HG03378 (cell line): ENCODE measurements around the gene NAP1L4.
A peak's percentile ranks its signal among the peaks of the same experiment; 100 is the strongest.
"Not testable (repeated sequence)": the region's sequence is repeated elsewhere in the genome, so short reads cannot be mapped to it uniquely, and the experiment has no call there.

ENCODE experiments used
- ATAC-seq: cut with Tn5 transposase; IDR thresholded peaks from one replicate; pipeline ENCODE4 v1.9.1; 2021; ENCODE audit warnings: mild to moderate bottlenecking, moderate library complexity; ENCODE audit not compliant: unreplicated experiment

The NAP1L4 gene

DNA sequence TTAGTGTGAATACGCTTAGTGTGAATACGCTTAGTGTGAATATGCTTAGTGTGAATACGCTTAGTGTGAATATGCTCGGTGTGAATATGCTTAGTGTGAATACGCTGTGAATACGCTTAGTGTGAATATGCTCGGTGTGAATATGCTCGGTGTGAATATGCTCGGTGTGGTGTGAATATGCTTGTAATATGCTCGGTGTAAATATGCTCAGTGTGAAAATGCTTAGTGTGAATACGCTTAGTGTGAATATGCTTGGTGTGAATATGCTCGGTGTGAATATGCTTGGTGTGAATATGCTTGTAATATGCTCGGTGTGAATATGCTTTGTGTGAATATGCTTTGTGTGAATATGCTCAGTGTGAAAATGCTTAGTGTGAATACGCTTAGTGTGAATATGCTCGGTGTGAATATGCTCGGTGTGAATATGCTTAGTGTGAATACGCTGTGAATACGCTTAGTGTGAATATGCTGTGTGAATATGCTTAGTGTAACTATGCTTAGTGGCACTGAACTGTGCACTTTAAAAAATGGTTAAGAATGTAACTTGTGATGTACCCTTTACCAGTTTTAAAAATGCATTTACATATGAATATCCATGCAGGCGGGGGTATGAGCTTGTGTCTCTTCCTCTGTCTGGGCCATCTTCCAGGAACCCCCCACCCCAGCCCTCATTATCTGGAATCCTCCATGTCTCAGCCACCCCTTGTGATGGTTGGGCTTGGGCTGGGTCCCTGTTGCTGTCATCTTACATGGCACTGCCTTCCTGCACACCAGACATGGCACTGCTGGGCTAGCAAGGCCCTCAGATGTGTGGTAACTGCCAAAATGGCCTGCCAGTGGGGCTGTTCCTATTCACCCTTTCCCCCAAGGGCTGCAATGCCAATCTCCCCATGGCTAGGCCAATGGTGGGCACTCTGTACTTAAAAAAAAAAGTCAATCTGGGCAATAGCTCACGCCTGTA is 53.4 kb downstream of the NAP1L4 start:
- not testable (repeated sequence) for ATAC-seq

DNA sequence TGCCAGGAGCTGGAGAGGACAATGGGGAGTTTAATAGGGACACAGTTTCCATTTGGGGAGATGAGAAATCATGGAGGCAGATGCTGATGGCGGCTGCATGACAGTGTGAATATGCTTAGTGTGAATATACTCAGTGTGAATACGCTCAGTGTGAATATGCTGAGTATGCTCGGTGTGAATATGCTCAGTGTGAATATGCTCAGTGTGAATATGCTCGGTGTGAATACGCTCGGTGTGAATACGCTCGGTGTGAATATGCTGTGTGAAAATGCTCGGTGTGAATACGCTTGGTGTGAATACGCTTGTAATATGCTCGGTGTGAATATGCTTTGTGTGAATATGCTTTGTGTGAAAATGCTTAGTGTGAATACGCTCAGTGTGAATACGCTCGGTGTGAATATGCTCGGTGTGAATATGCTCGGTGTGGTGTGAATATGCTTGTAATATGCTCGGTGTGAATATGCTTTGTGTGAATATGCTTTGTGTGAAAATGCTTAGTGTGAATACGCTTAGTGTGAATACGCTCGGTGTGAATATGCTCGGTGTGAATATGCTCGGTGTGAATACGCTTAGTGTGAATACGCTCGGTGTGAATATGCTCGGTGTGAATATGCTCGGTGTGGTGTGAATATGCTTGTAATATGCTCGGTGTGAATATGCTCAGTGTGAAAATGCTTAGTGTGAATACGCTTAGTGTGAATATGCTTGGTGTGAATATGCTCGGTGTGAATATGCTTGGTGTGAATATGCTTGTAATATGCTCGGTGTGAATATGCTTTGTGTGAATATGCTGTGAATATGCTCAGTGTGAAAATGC is 54.3 kb downstream of the NAP1L4 start:
- ATAC-seq: not testable (repeated sequence)

DNA sequence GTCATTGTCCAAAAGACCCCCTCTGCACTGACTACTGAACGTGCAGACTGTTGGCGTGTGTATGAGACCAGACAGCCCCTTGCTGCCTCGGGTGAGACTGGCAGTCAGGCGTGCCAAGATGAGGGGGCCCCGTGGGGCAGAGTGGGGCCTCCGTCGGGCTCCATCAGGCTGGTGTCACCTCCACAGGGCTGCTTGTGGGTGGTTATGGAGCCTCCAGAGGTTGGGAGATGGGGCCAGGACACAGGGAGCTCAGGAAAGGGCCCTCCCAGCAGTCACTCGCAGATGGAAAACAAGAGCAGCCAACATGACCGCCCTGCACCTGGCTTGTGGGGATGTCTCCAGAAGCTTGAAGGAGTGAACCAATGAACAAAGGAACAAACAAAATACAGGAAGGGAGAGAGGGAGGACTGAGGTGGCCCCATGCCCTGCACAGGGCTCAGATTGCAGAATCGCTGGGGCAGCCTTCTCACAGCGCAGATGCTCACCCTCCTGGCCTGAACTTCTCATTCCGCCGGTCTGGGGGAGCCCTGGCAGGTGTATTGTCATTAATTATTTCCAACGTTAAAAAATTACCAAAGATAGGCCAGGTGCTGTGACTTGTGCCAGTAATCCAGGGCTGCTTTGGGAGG is 57.4 kb downstream of the NAP1L4 start:
- no peak for ATAC-seq

DNA sequence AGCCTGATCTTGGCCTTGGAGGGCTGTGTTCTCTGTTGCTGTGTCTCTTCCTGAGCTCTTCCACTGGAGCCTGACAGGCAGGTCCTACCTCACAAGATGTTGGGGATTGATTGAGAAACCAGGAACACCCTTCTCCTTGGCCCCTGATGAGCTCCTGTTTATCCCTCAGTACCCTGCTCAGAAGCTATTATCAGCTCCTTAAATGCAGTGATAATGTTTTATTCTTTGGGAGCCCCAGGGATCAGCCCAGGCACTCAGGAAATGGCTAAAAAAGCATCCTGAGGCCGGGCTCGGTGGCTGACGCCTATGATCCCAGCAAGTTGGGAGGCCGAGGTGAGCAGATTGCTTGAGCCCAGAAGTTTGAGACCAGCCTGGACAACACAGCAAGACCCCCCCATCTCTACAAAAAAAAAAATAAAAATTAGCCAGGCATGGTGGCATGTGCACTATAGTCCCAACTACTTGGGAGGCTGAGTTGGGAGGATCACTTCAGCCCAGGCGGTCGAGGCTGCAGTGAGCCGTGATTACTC is 58.0 kb downstream of the NAP1L4 start:
- no peak for ATAC-seq

DNA sequence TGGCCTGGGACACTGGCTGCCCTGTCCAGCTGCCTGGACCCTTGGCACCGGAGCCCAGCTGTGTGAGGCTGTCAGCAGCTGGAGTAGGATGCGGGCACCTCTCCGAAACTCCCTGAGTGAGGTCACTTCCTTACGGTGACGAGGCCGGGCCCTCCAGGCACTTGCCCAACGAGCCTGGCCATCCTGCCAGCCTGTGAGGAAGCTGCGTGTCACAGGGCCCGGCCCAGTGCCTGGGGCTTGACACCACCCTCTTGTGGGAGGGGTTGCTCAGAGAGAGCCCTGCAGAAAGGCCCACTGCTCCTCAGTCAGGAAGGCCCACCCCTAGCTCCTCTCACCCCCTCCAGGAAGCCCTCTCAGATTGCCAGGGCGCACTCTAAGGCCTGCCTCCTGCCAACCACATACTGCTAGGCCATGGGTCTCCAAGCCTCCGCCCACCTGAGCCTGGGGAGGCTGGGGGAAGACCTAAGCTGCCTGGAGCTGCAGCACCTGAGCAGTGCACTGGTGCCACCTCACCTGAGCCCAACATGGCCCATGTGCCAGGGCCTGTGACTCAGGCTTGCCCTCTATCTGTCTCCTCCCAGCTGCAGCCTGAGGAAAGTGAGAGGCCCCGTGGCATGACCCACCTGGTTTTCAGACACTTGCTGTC is 58.6 kb downstream of the NAP1L4 start:
- ATAC-seq: peak; percentile 39

DNA sequence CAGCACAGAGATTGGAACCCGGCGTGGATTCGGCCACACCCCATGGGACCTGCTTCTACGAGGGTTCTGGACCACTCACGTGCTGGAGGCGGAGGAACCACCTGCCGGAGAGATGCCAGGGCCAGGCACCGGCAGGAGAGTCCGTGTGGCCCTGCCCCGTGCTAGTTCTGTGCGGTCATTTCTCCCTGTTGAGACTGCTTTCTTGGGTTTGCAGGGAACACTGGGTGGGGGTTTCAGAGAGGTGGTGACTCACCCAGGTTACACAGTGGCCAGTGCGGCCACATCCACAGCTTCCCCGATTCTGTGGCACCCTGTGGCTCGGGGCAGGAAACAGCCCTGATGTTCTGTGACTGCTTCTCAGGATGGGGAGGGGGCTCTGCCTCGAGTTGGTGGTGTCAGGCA is 59.3 kb downstream of the NAP1L4 start:
- no peak for ATAC-seq

DNA sequence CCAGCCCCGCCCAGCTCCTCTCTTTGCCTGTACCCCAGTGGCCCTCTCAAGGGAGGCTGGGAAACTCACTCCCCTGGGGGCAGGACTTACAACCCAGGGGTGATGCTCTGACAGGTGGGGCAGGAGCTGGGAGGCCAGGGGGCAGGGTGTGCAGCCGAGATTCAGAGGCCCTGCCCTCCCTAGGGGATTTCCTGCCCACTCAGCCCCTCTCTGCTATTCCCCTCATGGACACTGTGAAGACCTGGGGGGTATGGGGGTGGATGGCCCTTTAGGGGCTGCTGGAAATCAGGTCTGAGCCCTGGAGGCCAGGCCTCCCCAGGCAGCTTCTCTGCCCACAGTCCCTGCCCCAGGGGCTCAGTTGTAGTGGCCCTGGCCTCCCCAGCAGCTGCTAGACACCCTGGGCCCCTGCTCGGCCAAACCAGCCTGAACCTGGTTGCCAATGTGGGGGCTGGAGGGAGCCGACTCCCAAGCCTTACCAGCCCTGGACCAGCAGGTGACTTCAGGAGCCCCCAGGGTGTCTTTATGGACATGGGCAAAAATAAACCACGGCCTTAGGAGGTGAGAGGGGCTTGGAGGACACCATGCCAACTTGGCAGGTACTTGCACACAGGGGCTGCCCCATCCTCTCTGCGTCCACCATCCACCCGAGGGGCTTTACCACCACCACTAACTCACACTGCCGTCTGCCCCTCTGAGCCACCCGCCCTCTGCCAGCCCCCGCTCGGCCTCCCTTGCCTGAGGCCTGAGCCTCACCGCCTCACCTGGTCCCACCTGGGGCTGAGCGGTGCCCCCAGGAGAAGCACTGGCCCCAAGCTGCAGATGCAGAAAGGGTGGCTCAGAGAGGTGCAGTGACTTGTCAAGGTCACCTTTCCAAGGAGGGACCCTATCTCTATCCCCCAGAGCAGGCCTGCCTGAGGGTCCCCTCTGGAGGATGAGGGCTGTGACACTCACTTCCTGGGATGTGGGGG is 60.1 kb downstream of the NAP1L4 start:
- ATAC-seq: no peak

DNA sequence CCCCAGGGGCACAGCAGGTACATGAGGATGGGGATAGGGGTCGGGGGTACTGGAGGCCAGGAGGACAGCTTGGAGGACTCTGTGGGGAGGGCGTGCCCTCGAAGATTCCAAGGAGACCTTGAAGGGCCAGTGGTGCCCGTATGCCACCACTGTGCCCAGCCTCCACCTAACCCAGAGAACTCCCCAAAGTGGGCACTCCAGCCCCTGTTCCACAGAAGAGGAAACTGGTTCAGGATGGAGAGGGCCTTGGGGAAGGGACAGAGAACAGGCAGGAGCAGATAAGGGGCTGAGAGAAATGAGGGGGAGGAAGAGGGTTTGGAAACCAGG is 60.7 kb downstream of the NAP1L4 start:
- ATAC-seq: no peak

DNA sequence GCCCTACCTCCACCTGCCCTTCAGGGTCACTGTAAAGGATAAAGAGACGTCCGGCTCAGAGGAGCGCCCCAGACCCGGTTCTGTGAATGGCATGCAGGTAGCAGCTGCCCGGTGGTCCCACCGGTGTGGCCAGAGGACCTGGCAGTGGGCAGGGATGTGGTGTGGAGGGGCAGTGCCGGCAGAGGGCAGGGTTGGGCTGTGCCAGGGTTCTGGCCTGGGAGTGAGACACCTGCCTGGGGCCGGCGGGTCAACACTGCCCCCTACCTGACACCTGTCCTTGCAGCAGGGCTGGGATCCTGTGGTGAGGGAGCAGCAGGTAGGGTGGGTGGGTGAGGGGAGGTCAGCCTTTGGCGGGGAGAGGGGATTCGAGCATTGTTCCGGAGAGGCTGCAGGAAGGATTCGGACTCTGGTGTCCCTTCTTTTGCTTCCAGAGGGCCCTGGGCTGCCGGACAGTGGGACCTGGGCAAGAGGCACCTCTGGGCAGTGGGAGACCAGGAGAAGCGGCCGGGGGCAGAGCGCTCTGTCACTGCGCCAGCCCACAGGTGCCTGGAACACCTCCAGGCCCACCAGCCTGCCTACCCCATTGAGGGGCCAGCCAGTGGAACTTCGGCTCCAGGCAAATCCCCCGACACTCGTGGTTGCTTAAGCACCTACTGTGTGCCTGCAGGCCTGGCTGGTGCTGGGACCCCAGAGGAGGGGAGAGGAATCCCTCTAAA is 61.3 kb downstream of the NAP1L4 start:
- ATAC-seq: no peak

DNA sequence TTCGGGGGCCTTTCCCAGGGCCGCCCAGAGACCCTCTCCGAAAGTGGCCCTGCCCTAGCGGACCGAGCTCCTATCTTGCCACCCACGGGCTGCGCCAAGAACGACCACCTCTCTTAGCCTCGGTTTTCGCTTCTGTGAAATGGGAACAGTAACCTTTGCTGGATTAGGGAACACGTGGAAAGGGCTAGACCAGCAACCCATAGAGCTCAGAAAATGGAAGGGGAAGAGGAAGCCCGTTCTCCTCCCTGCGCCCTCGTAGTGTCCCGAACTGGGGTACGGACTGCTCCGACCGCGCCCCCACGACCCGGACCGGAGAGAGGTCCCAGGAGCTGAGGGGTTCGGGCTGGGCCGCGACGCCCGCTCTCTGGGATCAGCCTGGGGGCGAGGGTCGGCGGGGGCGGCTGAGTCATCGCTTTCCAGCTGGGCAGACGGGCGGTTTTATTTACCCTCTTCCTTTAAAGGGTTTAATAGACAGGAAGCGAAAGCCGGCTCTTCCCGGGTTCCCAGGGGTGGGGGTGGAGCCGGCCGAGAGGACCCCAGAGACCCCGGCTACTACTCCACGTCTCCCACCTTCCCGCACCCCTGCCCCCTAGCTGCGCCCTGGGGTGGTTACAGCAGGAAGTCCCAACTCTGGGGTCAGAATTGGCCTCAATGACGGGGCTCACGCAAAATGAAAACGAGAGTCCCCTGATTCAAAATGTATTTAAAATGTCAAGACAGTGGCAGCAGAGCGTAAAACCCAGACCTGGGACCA is 62.0 kb downstream of the NAP1L4 start:
- no peak for ATAC-seq

DNA sequence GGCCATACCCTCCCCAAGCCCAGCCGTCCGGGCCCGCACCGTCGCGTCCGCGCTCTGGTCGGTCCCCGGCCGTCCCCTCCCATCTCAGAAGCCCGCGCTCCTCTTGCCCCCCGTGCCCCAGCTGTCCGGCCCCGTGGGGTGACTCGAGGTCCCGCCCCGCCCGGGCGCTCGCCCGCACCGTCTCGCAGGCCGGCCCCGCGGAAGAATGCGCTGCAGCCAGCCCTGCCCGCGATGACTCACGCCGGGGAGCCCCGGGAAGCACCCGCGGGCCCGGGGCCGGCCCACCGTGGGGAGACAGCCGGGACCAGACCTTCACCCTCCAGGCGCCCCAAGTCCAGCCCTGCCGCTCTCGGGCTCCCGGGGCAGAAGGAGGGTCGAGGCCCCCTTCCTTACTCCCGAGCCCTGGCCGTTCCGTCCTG is 62.6 kb downstream of the NAP1L4 start:
- no peak for ATAC-seq

DNA sequence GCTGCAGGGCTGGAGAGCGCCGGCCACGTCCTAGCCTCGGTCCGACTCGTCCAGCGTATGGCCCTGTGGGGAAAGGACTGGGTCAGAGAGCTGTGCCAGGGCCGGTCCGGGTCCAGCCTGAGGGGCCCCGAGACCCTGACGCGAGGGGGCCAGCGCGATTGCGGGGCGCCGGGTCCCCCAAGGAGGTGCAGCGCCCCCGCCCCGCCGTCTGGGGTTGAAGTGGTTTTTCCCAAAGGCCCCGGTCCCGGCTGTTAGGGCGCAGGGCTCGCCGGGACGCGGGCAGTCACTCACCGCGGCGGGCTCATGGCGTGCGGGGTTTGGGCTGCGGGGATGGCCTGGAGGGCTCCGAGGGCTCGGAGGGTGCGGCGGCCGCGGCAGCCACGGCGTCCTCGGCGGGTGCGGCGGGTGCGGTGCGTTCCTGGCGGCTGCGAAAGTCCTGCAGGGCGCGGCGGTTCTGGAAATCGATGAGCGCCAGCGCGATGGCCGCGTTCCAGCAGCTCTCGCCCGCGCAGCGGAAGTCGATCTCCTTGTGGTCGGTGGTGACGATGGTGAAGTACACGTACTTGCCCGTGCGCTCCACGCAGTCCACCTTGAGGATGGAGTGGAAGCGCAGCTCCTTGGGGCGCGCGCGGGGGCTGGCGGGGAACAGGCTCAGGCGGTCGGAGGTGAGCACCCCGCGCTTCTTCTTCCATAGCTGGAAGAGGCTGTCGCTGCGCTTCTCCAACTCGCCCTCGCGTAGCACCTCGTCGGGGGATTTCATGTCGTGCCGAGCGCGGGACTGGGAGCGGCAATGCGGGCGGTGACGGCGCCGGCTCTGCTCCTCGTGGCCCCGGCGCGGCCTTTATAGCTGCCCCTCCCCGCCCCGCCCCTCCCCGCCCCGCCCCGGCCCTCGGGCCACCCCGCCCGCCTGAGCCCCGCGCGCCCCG is 63.3 kb downstream of the NAP1L4 start, which contains the start of gene PHLDA2:
Gene PHLDA2 (minus strand): TSS at position 816 of the 926 bp plus-strand sequence. CDS start 56 bp downstream, at position 760.
- no peak for ATAC-seq

DNA sequence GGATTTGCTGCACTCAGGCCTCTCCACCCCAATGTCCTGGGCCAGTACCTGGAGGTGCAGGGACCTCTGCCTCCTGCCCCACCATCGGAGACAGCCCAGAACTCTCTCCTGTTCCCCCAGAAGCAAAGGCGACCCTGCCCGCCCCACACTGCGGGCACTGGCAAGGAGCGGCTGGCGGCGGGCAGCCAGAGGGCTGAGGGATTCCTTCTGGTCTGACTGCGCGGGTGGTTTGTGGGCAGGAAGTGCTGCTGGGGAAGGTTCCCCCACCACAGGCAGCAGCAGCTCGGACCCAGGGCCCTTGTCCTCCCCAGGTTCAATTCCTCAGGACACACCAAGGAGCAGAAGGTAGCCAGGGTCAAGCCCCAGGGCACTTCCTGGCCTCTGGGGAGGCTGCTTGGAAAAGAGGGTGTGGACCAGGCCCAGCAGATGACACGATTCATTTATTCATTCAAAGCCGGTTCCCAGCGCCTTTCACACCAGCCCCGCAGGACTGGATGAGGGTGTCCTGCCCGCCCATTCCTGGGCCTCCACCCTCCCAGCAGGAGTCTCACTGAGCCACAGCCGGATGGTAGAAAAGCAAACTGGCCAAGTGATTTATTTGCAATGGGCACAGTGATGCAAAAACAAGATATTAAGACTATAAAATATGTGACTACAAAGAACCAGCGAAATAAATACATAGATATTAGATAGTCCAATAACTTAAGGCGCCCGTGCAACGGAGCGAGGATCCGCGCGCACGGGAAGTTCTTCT is 64.1 kb downstream of the NAP1L4 start:
- ATAC-seq: no peak

DNA sequence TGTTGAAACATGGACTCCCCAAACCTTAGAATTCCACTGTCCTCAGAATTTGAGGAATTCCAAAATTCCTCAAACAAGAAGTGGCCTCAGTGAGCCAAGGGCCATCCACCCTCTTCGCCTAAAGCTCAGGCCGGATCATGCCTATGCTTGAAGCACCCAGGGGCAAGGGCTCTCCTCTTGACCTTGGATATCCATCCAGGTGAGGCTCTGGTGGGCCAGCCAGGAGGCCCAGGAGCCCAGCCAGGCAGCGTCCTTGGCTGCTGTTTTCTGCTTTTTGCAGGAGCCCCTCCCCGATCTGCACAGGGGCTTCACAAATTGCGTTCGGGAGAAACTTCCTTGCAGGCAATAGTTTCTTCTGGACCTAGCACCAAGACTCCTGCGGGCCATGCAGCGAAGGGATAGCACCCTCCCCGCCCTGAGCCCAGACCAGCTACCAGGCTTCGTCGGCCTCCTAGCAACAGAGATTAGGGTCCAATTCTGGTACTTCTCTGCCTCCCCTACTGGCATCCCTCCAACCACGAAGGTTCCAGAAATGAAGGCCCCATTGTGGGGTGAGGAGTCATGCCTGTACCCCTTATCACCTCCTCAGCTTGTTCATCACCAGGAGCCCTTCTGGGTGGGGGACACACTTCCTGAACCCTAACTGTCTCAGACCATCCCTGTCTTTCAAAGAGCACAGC is 64.9 kb downstream of the NAP1L4 start:
- ATAC-seq: no peak

DNA sequence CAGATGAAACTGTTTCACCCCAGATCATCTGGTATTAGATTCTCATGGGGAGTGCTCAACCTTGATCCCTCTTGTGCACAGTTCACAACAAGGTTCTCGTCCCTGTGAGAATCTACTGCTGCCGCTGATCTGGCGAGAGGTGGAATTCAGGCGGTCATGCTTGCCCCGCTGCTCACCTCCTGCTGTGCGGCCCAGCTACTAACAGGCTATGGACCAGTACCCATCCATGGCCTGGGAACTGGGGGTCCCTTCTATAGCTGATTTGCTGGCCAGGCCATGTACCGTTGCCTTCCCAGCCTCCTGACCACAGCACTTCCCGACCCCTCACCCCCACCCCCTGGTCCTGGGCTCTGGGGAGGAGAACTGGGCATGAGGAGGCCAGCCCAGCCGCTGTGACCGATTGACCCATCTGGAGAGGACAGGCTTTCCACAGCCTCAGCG is 65.5 kb downstream of the NAP1L4 start:
- no peak for ATAC-seq
